RKO (cell line): ENCODE results near the gene CDKN1A.
A peak's percentile ranks its signal among the peaks of the same experiment; 100 is the strongest.
"Not testable (repeated sequence)": the region's sequence is repeated elsewhere in the genome, so short reads cannot be mapped to it uniquely, and the experiment has no call there.

Experiments
- DNase-seq: peaks from one replicate; pipeline ENCODE4 v3.0.0-alpha.2; 2016; ENCODE audit warnings: low spot score

The CDKN1A gene

DNA sequence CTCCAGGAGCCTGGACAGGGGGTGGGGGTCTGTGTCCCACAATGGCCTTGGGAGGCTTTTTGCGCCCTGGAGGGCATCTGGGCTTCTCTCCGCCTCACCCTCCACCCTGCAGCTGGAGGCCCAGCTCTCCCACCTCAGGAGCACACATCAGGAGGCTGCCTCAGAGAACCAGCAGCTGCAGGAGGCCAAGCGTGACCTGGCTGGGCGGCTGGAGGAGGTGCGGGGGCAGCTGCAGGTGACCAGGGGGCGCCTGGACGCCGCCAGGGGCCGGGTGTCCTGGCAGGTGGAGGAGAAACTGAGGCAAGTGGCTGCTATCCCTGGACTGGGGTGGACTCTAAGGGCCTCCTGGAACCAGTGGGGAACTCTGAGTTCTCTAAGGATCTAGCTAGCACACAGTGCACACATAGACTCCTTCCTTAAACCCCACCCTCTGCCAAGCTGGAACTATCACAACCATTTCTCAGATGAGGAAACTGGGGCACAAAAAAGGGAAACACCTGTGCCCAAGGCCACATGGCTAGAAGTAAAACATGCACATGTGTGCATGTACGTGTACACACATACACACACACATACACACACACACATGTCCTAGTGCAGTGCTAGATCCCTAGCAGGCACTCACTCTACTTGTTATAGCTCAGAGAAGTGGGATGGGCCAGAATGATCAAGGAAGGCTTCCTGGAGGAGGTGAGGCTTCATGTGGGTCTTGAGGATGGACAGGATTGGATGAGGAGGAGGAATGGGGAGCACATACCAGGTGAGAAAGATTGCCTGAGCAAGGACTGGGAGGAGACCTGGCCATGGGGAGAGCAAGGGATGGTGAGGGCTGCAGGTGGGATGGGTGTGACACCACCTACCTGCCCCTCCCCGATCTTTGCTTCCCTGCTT, 42.0 kb downstream of the CDKN1A start:
- DNase-seq: no peak

DNA sequence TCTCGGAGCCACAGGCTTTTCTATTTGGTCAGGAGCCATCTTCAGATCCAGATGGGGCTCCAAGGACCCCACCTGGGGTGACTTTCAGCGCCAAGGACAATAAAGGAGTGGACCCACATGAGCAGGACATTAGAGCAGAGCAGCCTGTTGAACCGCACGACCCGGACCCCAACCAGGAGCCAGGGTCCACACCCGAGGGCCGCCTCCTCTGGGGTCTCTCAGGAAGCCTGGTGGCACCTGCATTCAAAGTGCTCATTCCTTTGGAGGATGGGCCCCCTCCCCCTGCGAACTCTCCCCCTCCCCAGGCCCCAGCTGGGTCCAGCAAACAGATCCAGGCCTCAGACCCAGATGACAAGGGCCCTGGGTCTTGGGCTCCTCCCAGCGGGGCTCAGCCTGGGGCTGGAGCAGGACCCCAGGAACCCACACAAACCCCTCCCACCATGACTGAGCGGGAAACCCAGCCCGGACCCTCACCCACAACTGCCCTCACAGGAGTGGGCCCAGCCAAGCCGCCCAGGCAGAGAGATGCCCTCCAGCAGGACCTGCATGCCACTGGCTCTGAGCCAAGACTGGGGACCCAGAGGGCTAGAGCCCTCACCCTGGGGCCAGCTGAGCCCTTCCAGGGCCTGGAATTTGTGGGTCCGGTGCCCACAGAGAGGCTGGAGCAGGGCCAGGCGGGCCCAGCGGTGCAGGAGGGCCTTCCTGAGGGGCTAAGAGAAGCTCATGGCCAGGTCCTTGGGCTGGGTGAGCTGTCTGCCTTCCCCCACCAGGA, 43.0 kb downstream of the CDKN1A start:
- no peak for DNase-seq

DNA sequence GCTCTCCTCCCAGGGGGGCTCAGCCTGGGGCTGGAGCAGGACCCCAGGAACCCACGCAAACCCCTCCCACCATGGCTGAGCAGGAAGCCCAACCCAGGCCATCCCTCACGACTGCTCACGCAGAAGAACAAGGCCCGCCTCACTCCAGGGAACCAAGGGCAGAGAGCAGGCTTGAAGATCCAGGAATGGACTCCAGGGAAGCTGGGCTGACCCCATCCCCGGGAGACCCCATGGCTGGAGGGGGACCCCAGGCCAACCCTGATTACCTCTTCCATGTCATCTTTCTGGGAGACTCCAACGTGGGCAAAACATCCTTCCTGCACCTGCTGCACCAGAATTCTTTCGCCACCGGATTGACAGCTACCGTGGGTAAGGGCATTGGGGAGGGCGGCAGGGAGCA, 43.9 kb downstream of the CDKN1A start:
- DNase-seq: no peak

DNA sequence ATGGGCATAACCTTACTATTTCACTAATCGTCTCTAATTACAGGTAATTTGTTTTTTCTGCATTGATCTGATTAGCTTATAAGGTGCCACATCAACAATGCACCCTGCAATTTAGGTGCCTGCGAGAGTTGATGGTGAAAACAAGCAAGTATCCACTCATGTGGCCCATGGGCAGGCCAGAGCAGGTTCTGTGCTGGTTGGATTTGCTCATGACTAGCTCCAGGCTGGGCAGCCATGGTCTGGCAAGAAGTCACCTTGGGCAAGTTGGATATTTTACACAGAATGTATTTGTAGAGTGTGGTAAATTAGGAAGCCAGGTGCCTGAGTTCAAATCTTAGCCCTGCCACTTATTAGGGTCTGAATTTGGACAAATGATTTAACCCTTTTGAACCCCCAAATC, 44.4 kb downstream of the CDKN1A start:
- no peak for DNase-seq

DNA sequence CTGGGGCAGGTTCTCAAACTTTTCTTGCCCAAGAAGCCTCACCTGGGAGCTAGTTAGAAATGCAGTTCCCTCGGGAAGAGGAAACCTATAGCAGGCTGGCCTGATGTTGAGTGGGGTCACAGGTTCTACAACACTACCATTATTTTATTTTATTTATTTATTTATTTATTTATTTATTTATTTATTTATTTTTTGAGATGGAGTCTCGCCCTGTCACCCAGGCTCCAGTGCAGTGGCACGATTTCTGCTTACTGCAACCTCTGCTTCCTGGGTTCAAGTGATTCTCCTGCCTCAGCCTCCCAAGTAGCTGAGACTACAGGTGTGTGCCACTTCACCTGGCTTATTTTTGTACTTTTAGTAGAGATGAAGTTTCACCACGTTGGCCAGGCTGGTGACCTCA, 45.5 kb downstream of the CDKN1A start:
- not testable (repeated sequence) for DNase-seq

DNA sequence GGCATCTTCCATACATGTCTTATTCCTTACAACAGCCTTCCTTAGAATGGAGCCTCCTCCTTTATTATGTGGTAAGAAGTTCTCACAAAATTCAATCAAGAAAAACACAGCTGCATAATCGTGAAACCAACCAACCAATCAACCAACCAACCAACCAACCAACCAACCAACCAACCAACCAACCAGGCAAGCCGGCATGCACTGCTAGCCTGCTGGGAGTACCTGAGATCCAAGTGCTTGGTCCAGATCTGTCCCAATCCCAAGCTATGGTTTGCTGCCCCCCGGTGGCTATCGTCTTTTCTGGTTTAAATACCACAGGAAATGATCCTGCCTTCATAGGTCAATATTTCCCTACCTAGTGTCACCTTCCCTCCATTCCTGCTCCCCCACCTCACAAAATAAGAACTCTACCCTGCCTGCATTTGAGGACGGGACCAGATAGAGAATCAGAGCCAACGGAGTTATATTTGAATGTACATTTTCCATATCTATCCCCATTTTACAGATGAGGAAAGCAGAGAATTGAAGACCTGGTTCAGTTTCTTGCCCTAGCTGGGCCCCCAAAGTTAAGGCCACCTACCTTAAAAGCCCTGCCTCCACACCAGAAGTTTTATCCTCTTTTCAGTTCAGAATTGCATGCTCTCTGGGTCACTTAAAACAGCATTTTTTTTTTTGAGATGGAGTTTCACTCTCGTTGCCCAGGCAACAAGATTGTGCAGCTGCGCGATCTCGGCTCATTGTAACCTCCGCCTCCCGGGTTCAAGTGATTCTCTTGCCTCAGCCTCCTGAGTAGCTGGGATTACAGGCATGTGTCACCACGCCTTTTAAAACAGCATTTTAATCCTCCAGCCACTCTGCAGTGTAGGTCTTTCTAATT, 46.2 kb downstream of the CDKN1A start:
- peak; percentile 59 for DNase-seq

DNA sequence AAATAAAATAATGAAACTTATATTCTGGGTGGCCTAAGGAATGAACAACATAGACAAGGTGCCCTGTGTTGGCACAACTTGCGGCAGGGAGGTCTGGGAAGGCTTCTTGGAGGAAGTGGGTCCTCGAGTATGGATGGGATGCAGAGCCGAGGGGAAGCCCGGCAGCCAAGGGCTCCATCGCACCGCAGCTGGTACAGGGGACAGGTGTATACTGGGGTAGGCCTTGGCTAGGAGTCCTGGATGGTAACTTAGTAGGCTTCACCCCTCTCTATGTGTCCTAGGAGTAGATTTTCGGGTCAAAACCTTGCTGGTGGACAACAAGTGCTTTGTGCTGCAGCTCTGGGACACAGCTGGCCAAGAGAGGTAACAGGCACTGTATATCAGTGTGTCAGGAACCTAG, 47.1 kb downstream of the CDKN1A start:
- DNase-seq: no peak

DNA sequence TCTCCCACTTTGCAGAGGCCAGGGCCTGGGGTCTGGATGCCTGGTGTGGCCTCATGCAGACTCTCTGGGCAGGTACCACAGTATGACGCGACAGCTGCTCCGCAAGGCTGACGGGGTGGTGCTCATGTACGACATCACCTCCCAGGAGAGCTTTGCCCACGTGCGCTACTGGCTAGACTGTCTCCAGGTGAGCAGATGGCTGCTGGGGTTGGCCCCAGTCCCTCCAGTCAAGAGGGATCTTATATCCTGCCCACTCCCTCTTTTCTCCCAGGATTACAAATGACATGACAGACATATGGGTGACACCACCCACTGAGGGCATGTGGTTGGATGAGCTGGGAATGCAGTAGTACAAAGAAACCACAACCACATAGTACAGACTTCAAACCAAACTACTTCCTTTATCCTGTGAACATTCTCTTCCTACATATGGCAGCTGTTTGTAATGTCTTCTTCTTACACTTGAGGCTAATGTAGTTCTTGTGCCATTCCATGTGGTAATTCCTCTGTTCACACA, 49.0 kb downstream of the CDKN1A start:
- no peak for DNase-seq

DNA sequence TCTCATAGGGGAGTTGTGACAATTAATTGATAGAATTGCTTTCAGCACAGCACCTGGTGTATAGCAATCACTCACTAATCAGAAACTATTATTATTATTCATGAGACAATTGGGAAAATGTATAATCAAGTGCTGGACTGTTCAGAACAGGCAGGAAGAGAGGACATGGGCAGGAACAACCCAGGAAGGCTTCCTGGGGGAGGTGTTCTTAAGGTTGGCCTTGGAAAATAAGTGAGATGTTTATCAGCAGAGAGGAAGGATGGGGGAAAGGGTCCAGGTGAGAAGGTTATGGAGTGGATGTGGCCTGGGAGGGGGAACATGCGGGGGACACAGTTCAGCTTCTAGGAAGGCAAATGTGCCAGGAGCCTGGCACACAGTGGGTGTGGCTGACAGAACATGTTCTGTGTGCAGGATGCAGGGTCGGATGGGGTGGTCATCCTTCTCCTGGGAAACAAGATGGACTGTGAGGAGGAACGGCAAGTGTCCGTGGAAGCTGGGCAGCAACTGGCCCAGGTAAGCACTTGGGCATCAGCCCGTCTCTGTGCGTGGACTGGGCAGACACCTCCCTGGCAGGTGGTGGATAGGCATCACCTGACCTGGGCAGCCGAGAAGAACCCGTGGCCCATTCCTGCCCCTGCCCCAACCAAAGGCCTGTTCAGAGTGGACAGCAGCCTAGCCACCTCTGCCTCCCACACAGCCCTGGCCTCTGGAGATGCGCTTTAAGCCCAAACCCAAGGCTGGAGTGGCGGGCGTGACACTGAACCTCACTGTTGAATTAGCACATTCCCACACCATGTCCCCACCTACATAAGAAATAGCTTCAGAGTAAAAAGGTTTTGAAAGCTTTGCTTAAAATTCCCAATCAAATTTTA, 50.0 kb downstream of the CDKN1A start:
- DNase-seq: no peak

DNA sequence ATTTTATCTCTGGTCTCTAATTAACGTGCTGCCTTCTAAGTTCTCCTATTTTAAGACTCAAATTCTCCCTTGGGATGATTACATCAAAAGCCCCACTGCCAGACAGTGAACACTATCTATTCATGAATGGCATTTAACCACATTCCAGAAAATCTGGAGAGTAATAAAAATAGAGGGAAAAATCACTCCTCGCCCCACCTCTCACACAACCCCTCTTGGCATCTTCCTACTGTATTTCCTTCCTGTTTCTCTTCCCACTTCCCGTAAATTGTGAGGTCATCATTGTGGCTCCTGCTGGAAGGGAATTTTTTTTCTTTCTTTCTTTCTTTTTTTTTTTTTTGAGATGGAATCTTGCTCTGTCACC, 50.6 kb downstream of the CDKN1A start:
- DNase-seq: no peak

DNA sequence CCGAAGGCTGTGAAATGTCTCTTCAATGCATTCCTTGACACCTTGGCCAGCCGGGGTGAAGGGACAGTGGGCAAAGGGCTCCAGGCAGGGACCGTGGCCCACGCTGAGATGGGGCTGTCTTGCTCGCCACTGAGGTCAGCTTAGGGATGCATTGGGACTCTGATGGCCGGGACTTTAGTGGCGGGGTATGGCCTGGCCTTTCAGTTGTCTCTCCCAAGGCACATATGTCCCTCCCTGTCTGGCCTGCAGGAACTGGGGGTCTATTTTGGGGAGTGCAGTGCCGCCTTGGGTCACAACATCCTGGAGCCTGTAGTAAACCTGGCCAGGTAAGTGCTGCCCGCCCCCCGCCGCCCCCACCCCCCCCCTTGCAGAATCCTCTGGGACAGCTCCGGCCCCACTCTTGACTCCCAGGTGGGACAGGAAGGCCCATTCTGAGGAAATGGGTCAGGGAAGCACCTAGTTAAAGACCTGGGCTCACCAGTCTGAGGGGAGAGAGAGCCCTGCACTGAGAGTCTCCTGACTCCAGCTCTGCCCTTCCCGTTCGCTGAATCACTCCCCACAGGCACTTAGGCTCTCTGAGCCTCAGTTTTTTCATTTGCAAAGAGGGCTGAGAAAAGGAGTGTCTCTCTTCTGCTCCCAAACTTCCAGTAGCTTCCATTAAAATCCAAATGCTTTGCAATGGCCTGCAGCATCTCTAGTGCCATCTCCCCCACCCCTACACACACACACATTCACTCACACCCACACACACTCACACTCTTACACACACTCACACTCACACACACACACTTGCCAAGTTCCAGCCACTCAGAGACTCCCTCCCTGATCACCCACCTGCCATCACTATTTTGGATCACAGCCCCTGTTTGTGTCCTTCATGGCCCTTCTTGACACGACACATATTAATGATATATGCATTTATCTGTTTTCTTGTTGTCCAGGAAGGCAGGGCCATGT, 52.2 kb downstream of the CDKN1A start:
- DNase-seq: no peak

DNA sequence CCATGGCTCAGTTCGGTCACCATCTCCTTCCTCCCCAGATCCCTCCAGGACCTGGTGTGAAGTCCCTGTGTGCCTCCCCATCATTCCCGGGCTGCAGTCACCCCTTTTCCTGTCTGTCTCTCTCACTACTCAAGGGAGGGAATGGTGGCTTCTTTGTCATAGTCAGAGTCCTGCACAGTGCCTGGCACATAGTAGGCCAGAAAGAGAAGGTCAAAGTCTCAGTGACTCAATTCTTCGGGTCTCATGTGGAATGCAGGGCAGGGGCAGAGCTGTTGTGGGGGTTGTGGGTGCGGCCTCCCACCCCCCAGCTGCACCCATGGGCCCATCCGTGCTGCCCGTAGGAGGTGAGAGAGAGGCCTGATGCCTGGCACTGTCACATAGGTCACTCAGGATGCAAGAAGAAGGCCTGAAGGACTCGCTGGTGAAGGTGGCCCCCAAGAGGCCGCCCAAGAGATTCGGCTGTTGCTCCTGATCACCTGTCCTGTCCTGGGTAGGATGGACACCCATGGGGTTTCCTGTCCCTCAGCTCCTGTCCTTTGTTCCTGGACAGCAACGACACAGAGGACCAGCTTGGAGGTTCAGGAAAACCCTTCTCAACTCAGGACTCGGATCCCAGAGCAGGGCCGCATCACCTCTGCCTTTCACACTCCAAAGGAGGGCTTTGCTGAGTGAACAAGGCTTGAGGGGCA, 53.3 kb downstream of the CDKN1A start:
- DNase-seq: no peak

DNA sequence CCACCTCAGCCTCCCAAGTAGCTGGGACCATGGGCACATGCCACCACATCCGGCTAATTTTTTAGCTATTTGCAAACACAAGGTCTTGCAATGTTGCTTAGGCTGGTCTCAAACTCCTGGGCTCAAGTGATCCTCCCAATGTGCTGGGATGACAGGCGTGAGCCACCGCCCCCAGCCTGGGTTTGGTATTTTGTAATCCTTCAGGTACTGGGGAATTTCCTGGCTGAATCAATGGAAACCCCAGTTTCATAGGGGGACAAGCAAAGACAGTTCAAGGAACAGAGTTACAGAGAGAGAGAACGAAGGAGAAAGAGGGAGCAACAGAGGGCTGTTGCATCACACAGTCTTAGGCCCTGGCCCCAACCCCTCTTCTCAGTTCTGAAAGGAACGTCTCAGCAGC, 54.8 kb downstream of the CDKN1A start:
- no peak for DNase-seq

DNA sequence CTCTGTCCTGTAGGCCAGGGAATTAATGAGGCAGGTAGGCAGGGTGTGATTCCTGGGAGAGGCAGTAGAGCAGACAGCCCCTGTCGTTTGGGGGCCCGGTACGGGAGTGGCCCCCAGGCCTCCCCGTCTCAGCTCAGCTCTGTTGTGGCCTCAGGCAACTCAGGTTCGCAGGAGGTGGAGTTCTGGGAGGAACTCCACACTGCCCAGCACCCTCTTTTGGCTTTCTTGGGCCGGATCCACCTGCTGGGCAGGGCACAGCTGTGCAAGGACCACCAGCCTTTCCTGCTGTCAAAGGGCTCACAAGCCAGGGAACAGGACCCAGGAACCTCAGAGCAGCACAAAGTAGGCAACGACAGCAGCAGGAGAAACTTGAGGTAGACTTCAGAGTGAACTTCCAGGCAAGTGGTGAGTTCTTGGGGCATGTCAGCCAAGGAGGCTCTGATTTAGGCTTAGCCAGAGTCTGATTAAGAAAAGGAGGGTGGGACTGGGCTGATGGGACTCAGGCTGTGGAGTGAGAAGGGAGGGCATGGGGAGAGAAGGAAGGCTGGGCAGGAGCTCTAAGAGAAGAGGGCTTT, 56.1 kb downstream of the CDKN1A start:
- DNase-seq: no peak

DNA sequence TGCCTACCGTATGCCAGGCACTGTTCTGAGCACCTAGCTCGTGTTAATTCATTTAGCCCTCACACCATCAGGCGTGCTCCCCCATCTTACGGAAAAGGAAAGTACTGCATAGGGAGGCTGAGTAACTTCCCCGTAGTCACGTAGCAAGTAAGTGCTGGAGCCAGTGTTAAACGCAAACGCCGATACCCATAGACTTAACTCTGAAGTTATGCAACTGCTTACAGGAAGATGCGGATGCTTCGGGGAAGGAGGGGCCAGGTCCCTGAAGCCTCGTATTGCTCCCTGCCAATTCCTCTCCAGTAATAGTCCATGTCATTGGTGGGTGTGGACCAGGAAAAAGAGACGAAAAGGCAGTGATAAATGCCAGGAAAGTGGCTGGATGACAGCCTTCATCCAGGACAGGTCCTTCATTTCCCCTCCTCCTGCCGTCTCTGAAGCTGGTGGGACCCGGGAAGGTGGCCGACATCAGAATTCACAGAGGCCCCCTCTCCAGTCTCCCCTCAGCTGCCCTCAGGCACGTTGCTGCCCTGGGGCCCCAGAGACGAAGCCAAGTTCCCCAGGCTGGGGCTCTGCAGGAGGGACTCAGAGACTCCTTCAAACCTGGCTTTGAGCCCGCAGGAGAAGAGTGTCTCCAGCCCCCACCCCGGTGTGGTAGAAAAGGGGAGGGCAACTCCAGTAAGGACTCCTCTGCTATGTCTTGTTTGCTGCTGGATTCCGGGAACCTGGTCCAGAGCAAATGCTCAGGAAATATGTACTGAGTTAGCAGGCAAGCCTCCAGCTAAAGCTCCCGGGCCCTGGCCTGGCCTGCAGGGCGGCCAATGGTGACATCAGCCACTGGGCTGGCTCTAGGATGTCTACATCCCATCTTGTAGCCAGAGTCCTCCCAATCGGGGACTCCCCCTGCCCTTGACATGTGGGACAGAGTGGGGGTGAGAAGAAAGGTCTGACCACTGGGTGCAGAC, 56.9 kb downstream of the CDKN1A start:
- no peak for DNase-seq
